Mesenchymal stem cell (in vitro differentiated cells and primary cell): ENCODE data around the gene FRMPD1.

Experiments
- DNase-seq: peaks from one replicate; pipeline ENCODE4 v3.0.0-alpha.2; 2013
- H2AFZ ChIP-seq: one replicate; pipeline ENCODE4 v1.6.1; 2013; ENCODE audit warnings: low read depth, mild to moderate bottlenecking, control low read depth, inconsistent platforms, low read length, moderate library complexity
- H2AK5ac ChIP-seq: 2 replicates; pipeline ENCODE4 v1.6.1; 2013; ENCODE audit warnings: low read length, moderate library complexity, mild to moderate bottlenecking, inconsistent platforms; ENCODE audit not compliant: severe bottlenecking
- H2BK120ac ChIP-seq: one replicate; pipeline ENCODE4 v1.6.1; 2013; ENCODE audit warnings: low read depth, mild to moderate bottlenecking, inconsistent platforms, low read length, moderate library complexity
- H2BK12ac ChIP-seq, 2 experiments: one replicate each; pipeline ENCODE4 v1.6.1; 2013; ENCODE audit warnings: inconsistent platforms in 2 of 2, low read length in 2 of 2, mild to moderate bottlenecking in 2 of 2, moderate library complexity in 2 of 2, control low read depth in 1 of 2
- H2BK15ac ChIP-seq: one replicate; pipeline ENCODE4 v1.6.1; 2013; ENCODE audit warnings: mild to moderate bottlenecking, low read depth, inconsistent platforms; ENCODE audit not compliant: poor library complexity, severe bottlenecking
- H2BK5ac ChIP-seq: 2 replicates; pipeline ENCODE4 v1.6.1; 2013; ENCODE audit warnings: low read depth, mild to moderate bottlenecking, low read length, control low read depth, inconsistent platforms; ENCODE audit not compliant: poor library complexity, severe bottlenecking
- H3K14ac ChIP-seq, 2 experiments: one replicate each; pipeline ENCODE4 v1.6.1; 2013; ENCODE audit warnings: inconsistent platforms in 2 of 2, low read length in 2 of 2, control low read depth in 1 of 2, mild to moderate bottlenecking in 1 of 2, moderate library complexity in 1 of 2
- H3K18ac ChIP-seq, 2 experiments: one replicate each; pipeline ENCODE4 v1.6.1; 2013; ENCODE audit warnings: inconsistent platforms in 2 of 2, low read length in 2 of 2, control low read depth in 1 of 2, low read depth in 1 of 2, mild to moderate bottlenecking in 1 of 2
- H3K23ac ChIP-seq, 2 experiments: one replicate each; pipeline ENCODE4 v1.6.1; 2013; ENCODE audit warnings: inconsistent platforms in 2 of 2, low read length in 2 of 2, mild to moderate bottlenecking in 2 of 2, moderate library complexity in 2 of 2, control low read depth in 1 of 2
- H3K27ac ChIP-seq: 2 replicates; pipeline ENCODE4 v1.5.1; 2013; ENCODE audit warnings: mild to moderate bottlenecking, moderate library complexity, low read length, control low read depth, inconsistent platforms; ENCODE audit not compliant: poor library complexity, severe bottlenecking
- H3K27me3 ChIP-seq, 2 experiments: 2 replicates each; pipeline versions ENCODE4 v1.6.1 to v1.7.0; 2013; ENCODE audit warnings: low read length in 2 of 2, mild to moderate bottlenecking in 2 of 2, moderate library complexity in 2 of 2, control low read depth in 1 of 2, inconsistent platforms in 1 of 2; ENCODE audit not compliant: control insufficient read depth in 1 of 2, insufficient read depth in 1 of 2
- H3K36me3 ChIP-seq, 2 experiments: 2 replicates each; pipeline versions ENCODE4 v1.6.1 to v1.7.0; 2013; ENCODE audit warnings: low read length in 2 of 2, control low read depth in 1 of 2, inconsistent platforms in 1 of 2, low read depth in 1 of 2, mild to moderate bottlenecking in 1 of 2; ENCODE audit not compliant: insufficient read depth in 2 of 2, control insufficient read depth in 1 of 2
- H3K4ac ChIP-seq, 2 experiments: one replicate each; pipeline ENCODE4 v1.6.1; 2013; ENCODE audit warnings: inconsistent platforms in 2 of 2, low read length in 2 of 2, mild to moderate bottlenecking in 2 of 2, moderate library complexity in 2 of 2, control low read depth in 1 of 2, low read depth in 1 of 2
- H3K4me1 ChIP-seq: 2 replicates; pipeline ENCODE4 v1.6.1; 2013; ENCODE audit warnings: low read depth, low read length, control low read depth; ENCODE audit not compliant: control insufficient read depth, insufficient read depth
- H3K4me2 ChIP-seq: 2 replicates; pipeline ENCODE4 v1.6.1; 2013; ENCODE audit warnings: low read length, mild to moderate bottlenecking, inconsistent platforms; ENCODE audit not compliant: poor library complexity, severe bottlenecking
- H3K4me3 ChIP-seq, 2 experiments: 2 replicates each; pipeline versions ENCODE4 v1.5.1 to v1.7.0; 2013; ENCODE audit warnings: low read length in 2 of 2, mild to moderate bottlenecking in 2 of 2, control low read depth in 1 of 2, low read depth in 1 of 2; ENCODE audit not compliant: insufficient read depth in 1 of 2
- H3K79me1 ChIP-seq: replicated peaks from 2 replicates; pipeline ENCODE4 v1.6.1; 2013; ENCODE audit warnings: mild to moderate bottlenecking, control low read depth, low read length, inconsistent platforms; ENCODE audit not compliant: poor library complexity, severe bottlenecking
- H3K9ac ChIP-seq: 2 replicates; pipeline ENCODE4 v1.7.0; 2013; ENCODE audit warnings: mild to moderate bottlenecking, low read length, moderate library complexity
- H3K9me3 ChIP-seq: 2 replicates; pipeline ENCODE4 v1.7.0; 2013; ENCODE audit warnings: mild to moderate bottlenecking, low read length; ENCODE audit not compliant: control insufficient read depth
- H4K8ac ChIP-seq: one replicate; pipeline ENCODE4 v1.6.1; 2013; ENCODE audit warnings: inconsistent platforms, mild to moderate bottlenecking, low read length, moderate library complexity
- H4K91ac ChIP-seq: one replicate; pipeline ENCODE4 v1.6.1; 2013; ENCODE audit warnings: mild to moderate bottlenecking, low read length, inconsistent platforms
- WGBS: methylation state at CpG from one replicate; pipeline ENCODE4 v1.1.7; 2013; ENCODE audit warnings: mixed read lengths; 5-methylcytosine and 5-hydroxymethylcytosine counted together

Gene FRMPD1

GRCh38 chr9:37624073-37624472 is 26.7 kb upstream of the FRMPD1 start:
- no CpG with 5 or more reads among the region's 1 CpG for WGBS
- no peak overlapping the region for H4K91ac ChIP-seq
- H3K36me3 ChIP-seq: no peaks in the 10 kb centered on the region
- H3K4me1 ChIP-seq: no peaks in the 10 kb centered on the region
- no peak overlapping the region for H3K18ac ChIP-seq
- no peak overlapping the region for H3K23ac ChIP-seq
- H3K27me3 ChIP-seq: peaks cover 0 to 39% of the 10 kb centered on the region in 2 experiments
- no peaks in the 10 kb centered on the region for H3K79me1 ChIP-seq
- H2BK5ac ChIP-seq: no peak overlapping the region
- H3K4me2 ChIP-seq: no peak overlapping the region
- no peak overlapping the region for H3K9ac ChIP-seq
- H2AFZ ChIP-seq: no peak overlapping the region
- H3K14ac ChIP-seq: no peak overlapping the region
- H3K4ac ChIP-seq: no peak overlapping the region
- H2BK12ac ChIP-seq: no peak overlapping the region
- no peak overlapping the region for H2AK5ac ChIP-seq
- H2BK120ac ChIP-seq: no peak overlapping the region
- no peak for DNase-seq
- H3K27ac ChIP-seq: no peak overlapping the region
- no peak overlapping the region for H4K8ac ChIP-seq
- no peaks in the 10 kb centered on the region for H3K9me3 ChIP-seq
- no peak overlapping the region for H2BK15ac ChIP-seq
- no peak overlapping the region for H3K4me3 ChIP-seq

GRCh38 chr9:37625036-37625757 is 25.6 kb upstream of the FRMPD1 start:
- no peak overlapping the region for H2BK12ac ChIP-seq
- H3K27ac ChIP-seq: no peak overlapping the region
- no peak overlapping the region for H2AFZ ChIP-seq
- H3K79me1 ChIP-seq: no peaks in the 10 kb centered on the region
- H3K4me1 ChIP-seq: no peaks in the 10 kb centered on the region
- no peak overlapping the region for H3K23ac ChIP-seq
- H4K8ac ChIP-seq: no peak overlapping the region
- WGBS: 75% methylated on average over 5 of the region's 5 CpGs
- H3K4ac ChIP-seq: no peak overlapping the region
- DNase-seq: no peak
- no peak overlapping the region for H2AK5ac ChIP-seq
- H2BK120ac ChIP-seq: no peak overlapping the region
- no peaks in the 10 kb centered on the region for H3K9me3 ChIP-seq
- H3K4me2 ChIP-seq: no peak overlapping the region
- no peak overlapping the region for H3K9ac ChIP-seq
- H2BK15ac ChIP-seq: no peak overlapping the region
- H3K36me3 ChIP-seq: no peaks in the 10 kb centered on the region
- no peak overlapping the region for H3K4me3 ChIP-seq
- H3K27me3 ChIP-seq: peaks cover 0 to 36% of the 10 kb centered on the region in 2 experiments
- H2BK5ac ChIP-seq: no peak overlapping the region
- H3K14ac ChIP-seq: no peak overlapping the region
- H3K18ac ChIP-seq: no peak overlapping the region
- no peak overlapping the region for H4K91ac ChIP-seq

- no peak overlapping the region for H3K23ac ChIP-seq
- no peak overlapping the region for H3K27ac ChIP-seq
- H3K27me3 ChIP-seq: peaks cover 0 to 36% of the 10 kb centered on the region in 2 experiments
- no peak overlapping the region for H2BK15ac ChIP-seq
- H2BK120ac ChIP-seq: no peak overlapping the region
- H3K79me1 ChIP-seq: no peaks in the 10 kb centered on the region
- no peaks in the 10 kb centered on the region for H3K9me3 ChIP-seq
- H2BK5ac ChIP-seq: no peak overlapping the region
- no peak overlapping the region for H3K18ac ChIP-seq
- H4K91ac ChIP-seq: no peak overlapping the region
- H2AK5ac ChIP-seq: no peak overlapping the region
- no peak overlapping the region for H2BK12ac ChIP-seq
- no peak for DNase-seq
- H2AFZ ChIP-seq: no peak overlapping the region
- no peak overlapping the region for H4K8ac ChIP-seq
- H3K14ac ChIP-seq: no peak overlapping the region
- no peaks in the 10 kb centered on the region for H3K4me1 ChIP-seq
- no peak overlapping the region for H3K4me3 ChIP-seq
- WGBS: 79% methylated on average over 12 of the region's 12 CpGs
- no peak overlapping the region for H3K9ac ChIP-seq
- no peak overlapping the region for H3K4me2 ChIP-seq
- H3K4ac ChIP-seq: no peak overlapping the region
- H3K36me3 ChIP-seq: no peaks in the 10 kb centered on the region
These were observed 25.0 kb upstream of the FRMPD1 start for GRCh38 chr9:37625758-37626147.

GRCh38 chr9:37626708-37627292 is 24.0 kb upstream of the FRMPD1 start:
- Histone ChIP-seq H3K36me3 (no peaks in the 10 kb centered on the region), H2AK5ac (no peak overlapping the region), H3K4me1 (no peaks in the 10 kb centered on the region), H3K79me1 (no peaks in the 10 kb centered on the region), H4K91ac (no peak overlapping the region), H3K18ac (no peak overlapping the region), H3K4me3 (no peak overlapping the region), H2BK5ac (no peak overlapping the region), H3K9ac (no peak overlapping the region), H3K4ac (no peak overlapping the region), H3K27me3 (peaks cover 0 to 29% of the 10 kb centered on the region in 2 experiments), H2BK120ac (no peak overlapping the region), H4K8ac (no peak overlapping the region), H3K14ac (no peak overlapping the region), H2AFZ (no peak overlapping the region), H3K9me3 (no peaks in the 10 kb centered on the region), H2BK12ac (no peak overlapping the region), H3K23ac (no peak overlapping the region), H3K4me2 (no peak overlapping the region), H3K27ac (no peak overlapping the region), H2BK15ac (no peak overlapping the region)
- DNase-seq: no peak
- WGBS: 75% methylated on average over 5 of the region's 5 CpGs
